Osteoblast (primary cell): ENCODE data around the gene CSNK2A1. TPM values are rescaled to one million over a fixed set of nuclear protein-coding genes. Genes with fewer than 3 reads are reported as not detected.

Experiments
- DNase-seq: peaks from one replicate; pipeline ENCODE4 v3.0.0; 2011; ENCODE audit warnings: low spot score, mixed read lengths; ENCODE audit not compliant: insufficient read length; ENCODE audit errors: missing footprints
- H2AFZ ChIP-seq: 2 replicates; pipeline ENCODE4 v1.6.0; 2011; ENCODE audit warnings: mild to moderate bottlenecking, low read length
- H3K27ac ChIP-seq: 2 replicates; pipeline ENCODE4 v1.5.1; 2011; ENCODE audit warnings: mild to moderate bottlenecking, low read depth, low read length, moderate library complexity
- H3K27me3 ChIP-seq: 2 replicates; pipeline ENCODE4 v1.6.0; 2012; ENCODE audit warnings: mild to moderate bottlenecking, control low read depth, inconsistent platforms, low read length, moderate library complexity; ENCODE audit not compliant: insufficient read depth
- H3K36me3 ChIP-seq: 2 replicates; pipeline ENCODE4 v1.5.1; 2011; ENCODE audit warnings: mild to moderate bottlenecking, low read length, control low read depth, moderate library complexity; ENCODE audit not compliant: insufficient read depth
- H3K4me1 ChIP-seq: 2 replicates; pipeline ENCODE4 v1.5.1; 2011; ENCODE audit warnings: mild to moderate bottlenecking, low read length, control low read depth, moderate library complexity; ENCODE audit not compliant: insufficient read depth
- H3K4me2 ChIP-seq: 2 replicates; pipeline ENCODE4 v1.6.0; 2011; ENCODE audit warnings: mild to moderate bottlenecking, low read length; ENCODE audit not compliant: insufficient read depth
- H3K4me3 ChIP-seq: fragments of 200-600 bp; sonication (generic); 3 replicates; pipeline ENCODE4 v1.5.1; 2012; ENCODE audit warnings: mild to moderate bottlenecking, low read length, inconsistent platforms; ENCODE audit not compliant: insufficient read depth
- H3K79me2 ChIP-seq: 2 replicates; pipeline ENCODE4 v1.6.0; 2012; ENCODE audit warnings: mild to moderate bottlenecking, low read length, control low read depth, inconsistent platforms; ENCODE audit not compliant: insufficient read depth
- H3K9me3 ChIP-seq: 2 replicates; pipeline ENCODE4 v1.5.1; 2011; ENCODE audit warnings: low read depth, low read length, control low read depth
- H4K20me1 ChIP-seq: 2 replicates; pipeline ENCODE4 v1.6.0; 2012; ENCODE audit warnings: mild to moderate bottlenecking, low read length, control low read depth; ENCODE audit not compliant: insufficient read depth
- total RNA-seq: library from RNA; depleted of rRNA; stranded (reverse); fragments of >200 nt; gene quantifications from 2 replicates; pipeline ENCODE4 v1.2.3, GENCODE V29; 2012
- TF ChIP-seq, protein P1 (sequence below): IDR thresholded peaks from 2 replicates; pipeline ENCODE4 v1.5.1; 2011; ENCODE audit warnings: mild to moderate bottlenecking, low read depth, low read length, moderate library complexity; ENCODE audit errors: extremely low read depth

The CSNK2A1 gene
- total RNA-seq = 82.9 and 90.5 TPM in 2 replicates

GRCh38 chr20:543369-544152 lies at the start of gene CSNK2A1:
TSS of gene CSNK2A1 (minus strand) at chr20:543790. CDS start at chr20:508551, 35,239 bp downstream.
- H3K27ac ChIP-seq = peak within 1 kb of the TSS; percentile 100

DNA sequence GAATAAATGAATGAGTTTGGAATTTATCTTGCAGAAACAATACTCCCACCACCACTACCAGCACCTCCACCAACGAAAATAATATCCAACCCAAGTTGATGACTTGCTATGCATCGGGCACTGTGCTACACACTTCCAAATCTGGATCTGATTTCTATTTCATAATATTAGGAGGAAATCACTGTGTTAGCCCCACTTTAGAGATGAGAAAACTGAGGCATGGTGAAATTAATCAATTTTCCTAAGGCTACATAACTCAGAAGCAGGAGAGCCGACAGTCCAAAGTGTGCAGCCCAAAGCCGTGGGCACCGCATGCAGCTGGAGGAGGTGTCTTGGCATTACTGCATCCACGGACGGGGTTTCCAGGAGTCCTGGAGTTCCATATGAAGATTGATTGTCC lies 48.9 kb upstream of the CSNK2A1 start:
- H4K20me1 ChIP-seq = no peaks in the 10 kb centered on the region
- H3K27me3 ChIP-seq = peaks cover 4% of the 10 kb centered on the region
- no peak overlapping the region for H3K4me2 ChIP-seq
- no peaks in the 10 kb centered on the region for H3K36me3 ChIP-seq
- H3K4me1 ChIP-seq = no peaks in the 10 kb centered on the region
- H3K79me2 ChIP-seq = no peaks in the 10 kb centered on the region
- H2AFZ ChIP-seq = no peak overlapping the region
- H3K27ac ChIP-seq = no peak overlapping the region
- peak; percentile 14 for DNase-seq
- TF ChIP-seq, protein P1, sequence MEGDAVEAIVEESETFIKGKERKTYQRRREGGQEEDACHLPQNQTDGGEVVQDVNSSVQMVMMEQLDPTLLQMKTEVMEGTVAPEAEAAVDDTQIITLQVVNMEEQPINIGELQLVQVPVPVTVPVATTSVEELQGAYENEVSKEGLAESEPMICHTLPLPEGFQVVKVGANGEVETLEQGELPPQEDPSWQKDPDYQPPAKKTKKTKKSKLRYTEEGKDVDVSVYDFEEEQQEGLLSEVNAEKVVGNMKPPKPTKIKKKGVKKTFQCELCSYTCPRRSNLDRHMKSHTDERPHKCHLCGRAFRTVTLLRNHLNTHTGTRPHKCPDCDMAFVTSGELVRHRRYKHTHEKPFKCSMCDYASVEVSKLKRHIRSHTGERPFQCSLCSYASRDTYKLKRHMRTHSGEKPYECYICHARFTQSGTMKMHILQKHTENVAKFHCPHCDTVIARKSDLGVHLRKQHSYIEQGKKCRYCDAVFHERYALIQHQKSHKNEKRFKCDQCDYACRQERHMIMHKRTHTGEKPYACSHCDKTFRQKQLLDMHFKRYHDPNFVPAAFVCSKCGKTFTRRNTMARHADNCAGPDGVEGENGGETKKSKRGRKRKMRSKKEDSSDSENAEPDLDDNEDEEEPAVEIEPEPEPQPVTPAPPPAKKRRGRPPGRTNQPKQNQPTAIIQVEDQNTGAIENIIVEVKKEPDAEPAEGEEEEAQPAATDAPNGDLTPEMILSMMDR = no peak
- no peak overlapping the region for H3K4me3 ChIP-seq
- no peaks in the 10 kb centered on the region for H3K9me3 ChIP-seq

More at GRCh38 chr20:543369-544152, at the start of gene CSNK2A1:
- Histone ChIP-seq H3K79me2 (peaks cover 50% of the 10 kb centered on the region), H4K20me1 (peaks cover 37% of the 10 kb centered on the region), H3K4me1 (peaks cover 25% of the 10 kb centered on the region), H3K27me3 (no peaks in the 10 kb centered on the region), H3K4me3 (peak within 1 kb of the TSS; percentile 93), H2AFZ (peak within 1 kb of the TSS; percentile 100), H3K9me3 (no peaks in the 10 kb centered on the region), H3K4me2 (peak within 1 kb of the TSS; percentile 89), H3K36me3 (peaks cover 4% of the 10 kb centered on the region)
- TF ChIP-seq, protein P1 = no peak
- DNase-seq = peak; percentile 96

- TF ChIP-seq, protein P1 = no peak
- H4K20me1 ChIP-seq = no peaks in the 10 kb centered on the region
- H2AFZ ChIP-seq = no peak overlapping the region
- H3K4me2 ChIP-seq = no peak overlapping the region
- no peak overlapping the region for H3K27ac ChIP-seq
- H3K36me3 ChIP-seq = no peaks in the 10 kb centered on the region
- no peak for DNase-seq
- H3K79me2 ChIP-seq = no peaks in the 10 kb centered on the region
- no peaks in the 10 kb centered on the region for H3K4me1 ChIP-seq
- peaks cover 7% of the 10 kb centered on the region for H3K27me3 ChIP-seq
- no peak overlapping the region for H3K4me3 ChIP-seq
- no peaks in the 10 kb centered on the region for H3K9me3 ChIP-seq
Observed at GRCh38 chr20:591941-592340, 48.4 kb upstream of the CSNK2A1 start.

DNA sequence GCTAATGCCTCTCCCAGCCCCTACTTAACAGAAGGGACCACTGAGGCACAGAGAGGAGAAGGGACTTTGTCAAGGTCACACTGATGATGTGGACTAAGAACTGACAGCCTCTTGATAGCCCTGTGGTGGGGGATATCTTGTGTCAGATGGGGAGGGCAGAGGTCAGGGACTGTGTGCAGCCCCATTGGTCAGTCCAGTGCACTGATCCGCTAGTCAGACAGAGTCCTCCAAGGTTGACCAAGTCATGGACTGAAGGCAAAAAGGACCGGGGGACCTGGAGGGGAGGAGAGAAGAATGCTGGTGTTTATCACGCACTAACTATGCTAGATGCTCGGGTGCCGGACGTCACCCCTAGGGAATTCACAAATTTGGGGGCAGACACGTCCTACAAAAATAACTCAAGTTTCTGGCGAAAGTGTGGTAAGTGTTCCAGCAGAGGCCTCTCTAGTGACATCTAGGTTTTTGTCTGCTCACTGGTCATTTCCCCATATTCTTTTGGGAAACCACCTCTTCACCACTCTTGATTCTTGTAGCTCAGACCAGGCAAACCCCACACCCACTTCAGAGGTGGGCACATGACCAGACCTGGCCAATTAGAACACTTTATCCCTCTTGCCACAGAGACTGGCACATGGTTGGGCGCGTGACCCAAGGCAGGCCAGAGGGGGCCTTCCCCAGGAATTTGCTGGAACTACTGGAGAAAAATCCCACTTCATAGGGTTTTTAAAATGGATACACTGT lies 45.5 kb upstream of the CSNK2A1 start:
- H3K4me1 ChIP-seq = no peaks in the 10 kb centered on the region
- H3K27me3 ChIP-seq = peaks cover 11% of the 10 kb centered on the region
- TF ChIP-seq, protein P1 = no peak
- no peak overlapping the region for H3K4me2 ChIP-seq
- H3K9me3 ChIP-seq = no peaks in the 10 kb centered on the region
- no peaks in the 10 kb centered on the region for H3K36me3 ChIP-seq
- H3K79me2 ChIP-seq = no peaks in the 10 kb centered on the region
- no peaks in the 10 kb centered on the region for H4K20me1 ChIP-seq
- DNase-seq = peak; percentile 35
- H3K4me3 ChIP-seq = no peak overlapping the region
- no peak overlapping the region for H2AFZ ChIP-seq
- H3K27ac ChIP-seq = no peak overlapping the region
